ENCODE results near the gene NEDD8.

Gene NEDD8

DNA sequence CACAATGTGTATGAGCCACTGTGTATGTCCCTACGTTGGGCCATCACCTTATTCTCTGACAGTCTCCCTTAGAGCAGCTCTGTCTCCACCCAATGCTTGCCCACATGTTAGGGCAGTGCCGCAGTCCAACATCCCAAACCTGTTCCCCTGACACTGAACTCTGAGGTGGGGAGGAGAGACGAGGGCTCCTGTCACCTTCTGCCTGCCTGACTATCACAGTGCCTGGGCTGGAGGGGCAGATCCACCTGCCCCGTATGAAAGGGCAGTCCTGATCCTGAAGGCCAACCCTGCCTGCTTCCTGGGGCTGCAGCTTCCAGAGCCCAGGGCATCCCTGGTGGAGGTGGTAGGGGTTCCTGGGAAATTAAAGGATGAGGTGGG, 28.6 kb upstream of the NEDD8 start:
- TF ChIP-seq SIN3A (IDR thresholded peaks at IDR 0.05; ENCODE audit: borderline replicate concordance, insufficient read depth, low read length) (no peak), FOXP2 (optimal IDR thresholded peaks at IDR 0.05; ENCODE audit: borderline replicate concordance, extremely low read depth, extremely low read length, insufficient read depth) (no peak), POLR2AphosphoS5 (IDR thresholded peaks at IDR 0.05; ENCODE audit: low read depth, low read length) (no peak), TAF1 (IDR thresholded peaks at IDR 0.05; ENCODE audit: borderline replicate concordance, insufficient read depth, low read length) (no peak)
- TF ChIP-seq, protein P1, sequence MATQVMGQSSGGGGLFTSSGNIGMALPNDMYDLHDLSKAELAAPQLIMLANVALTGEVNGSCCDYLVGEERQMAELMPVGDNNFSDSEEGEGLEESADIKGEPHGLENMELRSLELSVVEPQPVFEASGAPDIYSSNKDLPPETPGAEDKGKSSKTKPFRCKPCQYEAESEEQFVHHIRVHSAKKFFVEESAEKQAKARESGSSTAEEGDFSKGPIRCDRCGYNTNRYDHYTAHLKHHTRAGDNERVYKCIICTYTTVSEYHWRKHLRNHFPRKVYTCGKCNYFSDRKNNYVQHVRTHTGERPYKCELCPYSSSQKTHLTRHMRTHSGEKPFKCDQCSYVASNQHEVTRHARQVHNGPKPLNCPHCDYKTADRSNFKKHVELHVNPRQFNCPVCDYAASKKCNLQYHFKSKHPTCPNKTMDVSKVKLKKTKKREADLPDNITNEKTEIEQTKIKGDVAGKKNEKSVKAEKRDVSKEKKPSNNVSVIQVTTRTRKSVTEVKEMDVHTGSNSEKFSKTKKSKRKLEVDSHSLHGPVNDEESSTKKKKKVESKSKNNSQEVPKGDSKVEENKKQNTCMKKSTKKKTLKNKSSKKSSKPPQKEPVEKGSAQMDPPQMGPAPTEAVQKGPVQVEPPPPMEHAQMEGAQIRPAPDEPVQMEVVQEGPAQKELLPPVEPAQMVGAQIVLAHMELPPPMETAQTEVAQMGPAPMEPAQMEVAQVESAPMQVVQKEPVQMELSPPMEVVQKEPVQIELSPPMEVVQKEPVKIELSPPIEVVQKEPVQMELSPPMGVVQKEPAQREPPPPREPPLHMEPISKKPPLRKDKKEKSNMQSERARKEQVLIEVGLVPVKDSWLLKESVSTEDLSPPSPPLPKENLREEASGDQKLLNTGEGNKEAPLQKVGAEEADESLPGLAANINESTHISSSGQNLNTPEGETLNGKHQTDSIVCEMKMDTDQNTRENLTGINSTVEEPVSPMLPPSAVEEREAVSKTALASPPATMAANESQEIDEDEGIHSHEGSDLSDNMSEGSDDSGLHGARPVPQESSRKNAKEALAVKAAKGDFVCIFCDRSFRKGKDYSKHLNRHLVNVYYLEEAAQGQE (IDR thresholded peaks at IDR 0.05; ENCODE audit: insufficient read depth in 1 of 2, low read depth in 2 of 2, low read length in 2 of 2): no peak

DNA sequence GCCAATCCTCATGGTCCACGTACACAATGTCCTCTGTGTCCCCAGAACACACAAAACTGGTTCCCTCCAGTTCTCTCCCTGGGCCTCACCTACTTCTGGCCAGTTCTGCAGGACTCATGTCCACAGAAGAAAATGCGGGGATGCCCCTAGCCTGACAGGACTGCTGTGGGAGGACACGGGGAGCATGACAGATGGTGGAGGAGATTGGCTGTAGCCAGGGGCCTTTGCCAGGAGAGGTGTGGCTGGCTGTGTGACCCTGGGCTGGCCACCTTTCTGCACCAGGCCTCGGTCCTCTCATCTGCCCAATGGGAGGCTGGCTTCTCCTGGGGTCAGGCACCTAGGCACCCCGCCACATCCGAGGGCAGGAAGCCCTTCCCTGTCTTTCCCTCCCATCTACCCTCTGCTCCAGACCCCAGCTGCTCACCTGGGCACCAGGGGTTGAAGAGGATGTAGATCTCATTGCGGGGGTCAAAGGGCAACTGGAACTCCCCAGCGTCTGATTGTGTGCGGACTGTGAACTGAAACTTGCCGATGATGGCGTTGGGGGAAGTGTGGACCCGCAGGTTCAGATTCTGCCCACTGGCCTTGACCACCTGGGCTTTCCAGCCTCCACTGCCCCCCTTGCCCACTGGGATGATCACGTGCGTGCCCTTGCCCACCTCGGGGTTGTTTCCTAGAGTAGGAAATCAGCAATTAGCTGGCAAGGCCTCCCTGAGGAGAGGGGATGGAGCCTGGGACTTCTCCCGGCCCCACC, 28.0 kb upstream of the NEDD8 start:
- TF ChIP-seq SIN3A (IDR thresholded peaks at IDR 0.05; ENCODE audit: borderline replicate concordance, insufficient read depth, low read length): no peak
- TF ChIP-seq POLR2AphosphoS5 (IDR thresholded peaks at IDR 0.05; ENCODE audit: low read depth, low read length): no peak
- no peak for TF ChIP-seq TAF1 (IDR thresholded peaks at IDR 0.05; ENCODE audit: borderline replicate concordance, insufficient read depth, low read length)
- TF ChIP-seq FOXP2 (optimal IDR thresholded peaks at IDR 0.05; ENCODE audit: borderline replicate concordance, extremely low read depth, extremely low read length, insufficient read depth): no peak

DNA sequence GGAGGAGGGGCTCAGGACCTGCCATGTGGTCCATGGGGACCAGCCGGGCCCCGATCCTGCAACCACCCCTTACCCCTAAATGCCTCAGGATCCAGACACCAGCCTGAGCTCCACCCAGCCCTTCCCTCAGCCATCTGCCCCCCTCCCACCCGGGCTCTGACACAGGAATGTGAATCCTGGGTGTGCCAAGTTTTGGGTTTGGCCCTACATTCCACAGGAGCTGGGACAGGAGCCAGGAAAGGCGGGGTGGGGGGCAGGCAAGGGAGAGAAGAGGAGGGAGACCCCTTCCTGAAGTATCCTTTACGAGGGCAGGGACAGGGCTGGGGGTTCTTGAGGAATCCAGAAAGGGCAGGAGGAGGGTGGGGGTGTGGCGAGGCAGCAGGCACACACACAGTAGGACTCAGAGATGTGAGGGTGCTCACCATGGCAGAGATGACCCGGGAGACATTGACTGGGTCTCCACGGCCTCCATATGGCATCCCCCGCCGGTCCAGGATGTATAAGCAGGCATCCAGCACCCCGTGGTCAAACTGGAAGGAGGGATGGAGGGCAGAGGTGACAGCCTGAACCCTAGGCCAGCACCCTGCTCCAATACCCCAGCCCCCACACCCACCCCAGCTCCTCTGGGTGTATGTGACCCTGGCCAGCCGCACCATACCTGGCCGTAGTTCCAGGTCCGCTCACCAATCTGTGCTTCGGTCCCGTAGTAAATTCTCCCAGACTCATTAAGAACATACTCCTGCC, 27.3 kb upstream of the NEDD8 start:
- TF ChIP-seq TAF1 (IDR thresholded peaks at IDR 0.05; ENCODE audit: borderline replicate concordance, insufficient read depth, low read length) (no peak), SIN3A (IDR thresholded peaks at IDR 0.05; ENCODE audit: borderline replicate concordance, insufficient read depth, low read length) (no peak), POLR2AphosphoS5 (IDR thresholded peaks at IDR 0.05; ENCODE audit: low read depth, low read length) (no peak)
- TF ChIP-seq, protein P1 (IDR thresholded peaks at IDR 0.05; ENCODE audit: insufficient read depth in 1 of 2, low read depth in 2 of 2, low read length in 2 of 2): no peak

DNA sequence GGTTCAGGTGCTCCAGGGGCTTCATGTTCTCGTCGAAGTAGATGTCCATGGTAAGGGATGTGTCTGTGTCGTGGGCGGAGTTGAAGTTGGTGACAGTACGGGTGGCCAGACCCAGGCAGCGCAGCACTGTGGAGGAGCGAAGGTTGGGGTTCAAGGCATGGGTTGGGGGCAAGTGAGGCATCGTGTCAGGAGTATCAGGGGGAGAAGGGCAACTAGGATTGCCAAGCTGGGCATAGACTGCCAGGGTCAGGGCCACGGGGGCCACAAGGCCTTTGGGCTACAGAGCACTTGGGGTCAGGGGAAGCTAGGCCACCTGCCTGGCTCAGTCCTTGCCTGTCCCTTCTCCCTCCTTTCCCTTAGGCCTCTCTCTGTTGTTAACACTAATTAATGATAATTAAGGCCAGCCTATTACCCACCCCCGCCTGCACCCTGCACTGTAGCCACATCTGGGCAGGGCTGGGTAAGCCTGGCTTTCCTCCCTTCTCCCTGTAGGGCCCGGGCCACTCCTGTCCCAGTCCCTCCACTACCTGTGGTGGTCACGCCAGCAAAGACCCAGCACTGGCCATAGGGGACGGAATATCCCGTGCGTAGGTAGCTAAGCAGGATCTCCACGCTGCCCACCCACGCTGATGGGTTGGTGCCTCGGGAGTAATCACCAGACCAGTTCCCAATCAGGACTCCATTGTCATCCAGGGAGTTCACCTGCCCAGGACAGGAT, 26.5 kb upstream of the NEDD8 start:
- TF ChIP-seq FOXP2 (optimal IDR thresholded peaks at IDR 0.05; ENCODE audit: borderline replicate concordance, extremely low read depth, extremely low read length, insufficient read depth) (no peak), POLR2AphosphoS5 (IDR thresholded peaks at IDR 0.05; ENCODE audit: low read depth, low read length) (no peak), TAF1 (IDR thresholded peaks at IDR 0.05; ENCODE audit: borderline replicate concordance, insufficient read depth, low read length) (no peak), SIN3A (IDR thresholded peaks at IDR 0.05; ENCODE audit: borderline replicate concordance, insufficient read depth, low read length) (no peak)
- TF ChIP-seq, protein P1 (IDR thresholded peaks at IDR 0.05; ENCODE audit: insufficient read depth in 1 of 2, low read depth in 2 of 2, low read length in 2 of 2): no peak

DNA sequence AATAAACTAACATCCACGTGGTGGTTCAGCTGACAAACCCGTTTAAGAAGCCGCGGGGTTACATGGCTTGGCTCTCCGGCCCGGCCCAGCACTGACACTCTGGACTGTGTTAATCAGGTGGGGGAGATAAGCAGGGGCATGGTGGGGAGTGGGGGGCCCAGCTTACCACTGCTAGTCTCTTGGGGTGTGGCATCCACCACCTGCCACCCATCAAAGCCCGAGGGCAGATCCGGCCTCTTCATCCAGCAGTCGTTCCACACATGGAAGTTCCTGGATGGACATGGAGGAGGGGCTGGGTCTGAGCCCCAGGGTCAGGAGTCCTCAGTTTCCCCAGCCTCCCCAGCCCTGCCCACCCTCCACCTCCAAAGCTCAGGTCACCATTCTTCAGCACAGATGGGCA, 26.0 kb upstream of the NEDD8 start:
- TF ChIP-seq TAF1 (IDR thresholded peaks at IDR 0.05; ENCODE audit: borderline replicate concordance, insufficient read depth, low read length) (no peak), FOXP2 (optimal IDR thresholded peaks at IDR 0.05; ENCODE audit: borderline replicate concordance, extremely low read depth, extremely low read length, insufficient read depth) (no peak), POLR2AphosphoS5 (IDR thresholded peaks at IDR 0.05; ENCODE audit: low read depth, low read length) (no peak), SIN3A (IDR thresholded peaks at IDR 0.05; ENCODE audit: borderline replicate concordance, insufficient read depth, low read length) (no peak)
- TF ChIP-seq, protein P1 (IDR thresholded peaks at IDR 0.05; ENCODE audit: insufficient read depth in 1 of 2, low read depth in 2 of 2, low read length in 2 of 2): no peak

Data from PFSK-1 (cell line).